Mesangial cell (primary cell): Measurements from ENCODE around the gene IL17A. TPM values are rescaled to one million over a fixed set of nuclear protein-coding genes. Genes with fewer than 3 reads are reported as not detected.

ENCODE experiments used
- total RNA-seq: library from RNA; depleted of rRNA; stranded (reverse); fragments of >200 nt; gene quantifications from 2 replicates; pipeline ENCODE4 v1.2.3, GENCODE V29; 2015

IL17A gene
- total RNA-seq: not detected in 2 replicates

GRCh38 chr6:52186075-52186474 lies at the start of gene IL17A:
Gene IL17A (plus strand): TSS chr6:52186375. CDS start chr6:52186432, 57 bp downstream.

Other genes with a start within 250 kb of the IL17A start
- under 0.01 and 2.2 TPM in 2 replicates for gene PKHD1, start 98.8 kb upstream of the IL17A start, total RNA-seq
- not detected in 2 replicates for gene IL17F, start 58.1 kb downstream of the IL17A start, total RNA-seq
- gene MCM3, start 98.4 kb downstream of the IL17A start, total RNA-seq: 27.6 and 85.1 TPM in 2 replicates
- gene PAQR8, start 175.8 kb downstream of the IL17A start, total RNA-seq: 3.3 and 4.8 TPM in 2 replicates
- gene EFHC1, start 234.0 kb downstream of the IL17A start, total RNA-seq: 23.6 and 24.6 TPM in 2 replicates